Mesodermal cell (in vitro differentiated cells): Measurements from ENCODE around the gene ARHGAP40.
A peak's percentile ranks its signal among the peaks of the same experiment; 100 is the strongest.

Experiments
- H3K27ac ChIP-seq: 2 replicates; pipeline ENCODE4 v1.7.0; 2013; ENCODE audit warnings: mild to moderate bottlenecking, low read depth, low read length, moderate library complexity; ENCODE audit not compliant: severe bottlenecking
- H3K36me3 ChIP-seq: 2 replicates; pipeline ENCODE4 v1.7.1; 2013; ENCODE audit warnings: mild to moderate bottlenecking, low read length, moderate library complexity; ENCODE audit not compliant: control insufficient read depth, insufficient read depth
- H3K4me1 ChIP-seq: one replicate; pipeline ENCODE4 v1.7.1; 2013; ENCODE audit warnings: mild to moderate bottlenecking, low read length; ENCODE audit not compliant: insufficient read depth, control insufficient read depth, poor library complexity, severe bottlenecking
- H3K4me3 ChIP-seq: 2 replicates; pipeline ENCODE4 v1.7.0; 2013; ENCODE audit warnings: low read length, control low read depth, mild to moderate bottlenecking; ENCODE audit not compliant: insufficient read depth, poor library complexity, severe bottlenecking; ENCODE audit errors: extremely low read depth
- H3K9me3 ChIP-seq: 2 replicates; pipeline ENCODE4 v1.7.1; 2013; ENCODE audit warnings: mild to moderate bottlenecking, low read length, moderate library complexity; ENCODE audit not compliant: control insufficient read depth
- WGBS, 2 experiments: methylation state at CpG; one replicate each; pipeline ENCODE4 v1.1.5; 2013; ENCODE audit warnings: missing lambda C conversion rate in 2 of 2; ENCODE audit not compliant: insufficient coverage in 2 of 2; 5-methylcytosine and 5-hydroxymethylcytosine counted together

ARHGAP40 gene

DNA sequence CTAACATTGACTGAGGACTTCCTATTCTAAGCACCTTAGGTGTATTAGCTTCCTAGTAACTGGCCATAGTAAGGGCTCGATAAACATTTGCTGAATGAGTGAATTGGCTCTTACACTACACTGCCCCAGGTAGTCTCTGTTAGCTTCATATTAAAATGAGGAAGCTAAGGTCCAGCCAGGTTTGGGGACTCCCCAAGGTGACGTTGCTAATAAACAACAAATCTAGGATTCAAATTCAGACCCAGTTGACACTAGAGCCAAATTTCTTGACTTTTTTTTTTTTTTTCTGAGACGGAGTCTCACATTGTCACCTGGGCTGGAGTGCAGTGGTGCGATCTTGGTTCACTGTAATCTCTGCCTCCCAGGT, 16.2 kb downstream of the ARHGAP40 start:
- WGBS, 2 experiments, result 94 to 97% methylated on average over 3 to 4 of the region's 4 CpGs
- H3K36me3 ChIP-seq, result peaks cover 3% of the 10 kb centered on the region
- H3K4me1 ChIP-seq, result peaks cover 14% of the 10 kb centered on the region
- H3K4me3 ChIP-seq, result no peak overlapping the region
- peak overlapping the region; percentile 87 for H3K27ac ChIP-seq
- no peaks in the 10 kb centered on the region for H3K9me3 ChIP-seq

DNA sequence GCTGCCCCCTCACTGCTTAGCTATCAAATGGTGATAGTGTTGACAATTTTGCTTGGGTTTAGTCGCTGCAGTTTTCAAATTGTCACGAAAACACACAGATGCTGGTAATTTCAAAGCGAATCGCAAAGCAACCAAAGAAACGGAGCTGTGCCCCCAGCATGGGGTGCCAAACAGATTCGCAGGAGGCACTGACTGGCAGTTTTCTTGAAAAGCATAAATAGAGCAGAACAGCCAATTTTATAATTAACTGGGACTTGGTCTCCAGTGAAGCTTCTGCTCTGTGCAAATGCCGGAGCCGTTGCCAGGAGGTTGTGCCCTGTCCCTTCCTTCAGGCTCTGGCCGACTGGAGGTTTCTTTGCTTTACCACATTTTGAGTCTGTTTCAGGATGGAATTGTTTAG, 18.8 kb downstream of the ARHGAP40 start:
- H3K36me3 ChIP-seq, result peaks cover under 1% of the 10 kb centered on the region
- H3K27ac ChIP-seq, result no peak overlapping the region
- H3K4me1 ChIP-seq, result peaks cover 9% of the 10 kb centered on the region
- no peak overlapping the region for H3K4me3 ChIP-seq
- 85 to 86% methylated on average over 7 to 9 of the region's 9 CpGs for WGBS, 2 experiments
- H3K9me3 ChIP-seq, result no peaks in the 10 kb centered on the region

DNA sequence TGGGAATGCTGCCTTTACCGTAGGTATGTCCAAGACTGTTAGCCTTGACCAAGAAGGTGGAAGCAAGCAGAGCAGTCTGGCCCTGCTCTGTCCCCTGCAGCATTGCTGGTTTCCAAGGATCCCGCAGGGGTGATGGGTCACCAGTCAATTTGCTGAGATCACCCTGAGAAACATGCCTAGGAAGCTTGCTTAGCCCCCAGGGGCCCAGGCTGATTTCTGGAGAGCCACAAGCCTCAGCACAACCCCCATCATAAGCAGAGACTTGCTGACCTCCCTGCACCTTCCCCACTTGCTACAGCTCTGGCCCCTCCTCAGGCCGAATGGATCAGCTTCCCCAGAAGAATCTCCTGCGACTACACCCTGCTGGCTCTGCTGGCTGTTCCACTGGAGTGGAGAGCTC, 21.5 kb downstream of the ARHGAP40 start:
- no peak overlapping the region for H3K27ac ChIP-seq
- no peak overlapping the region for H3K4me3 ChIP-seq
- no peaks in the 10 kb centered on the region for H3K36me3 ChIP-seq
- H3K9me3 ChIP-seq, result no peaks in the 10 kb centered on the region
- H3K4me1 ChIP-seq, result peaks cover 5% of the 10 kb centered on the region
- WGBS, 2 experiments, result 79 to 82% methylated on average over 3 to 4 of the region's 4 CpGs

DNA sequence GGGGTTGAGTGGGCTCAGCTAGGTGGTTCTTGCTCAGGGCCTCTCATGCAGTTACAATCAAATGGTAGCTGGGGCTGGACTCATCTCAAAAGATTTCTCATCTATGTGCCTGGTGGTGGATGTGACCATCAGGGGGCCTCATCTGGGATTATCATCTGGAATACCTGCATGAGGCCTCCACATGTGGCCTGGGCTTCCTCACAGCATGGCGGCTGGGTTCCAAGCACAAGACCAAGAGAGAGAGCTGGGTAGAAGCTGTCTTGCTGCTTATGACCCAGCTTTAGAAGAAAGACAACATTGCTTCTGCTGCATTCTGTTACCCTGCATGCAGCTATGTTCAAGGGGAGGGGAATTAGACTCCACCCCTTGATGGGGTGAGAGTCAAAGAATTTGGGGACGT, 22.5 kb downstream of the ARHGAP40 start:
- Histone ChIP-seq H3K36me3 (no peaks in the 10 kb centered on the region), H3K4me1 (peaks cover 10% of the 10 kb centered on the region), H3K9me3 (no peaks in the 10 kb centered on the region), H3K4me3 (no peak overlapping the region), H3K27ac (no peak overlapping the region)
- 93% methylated on average over 2 of the region's 2 CpGs; no CpG with 5 or more reads in 1 of the 2 experiments for WGBS, 2 experiments

DNA sequence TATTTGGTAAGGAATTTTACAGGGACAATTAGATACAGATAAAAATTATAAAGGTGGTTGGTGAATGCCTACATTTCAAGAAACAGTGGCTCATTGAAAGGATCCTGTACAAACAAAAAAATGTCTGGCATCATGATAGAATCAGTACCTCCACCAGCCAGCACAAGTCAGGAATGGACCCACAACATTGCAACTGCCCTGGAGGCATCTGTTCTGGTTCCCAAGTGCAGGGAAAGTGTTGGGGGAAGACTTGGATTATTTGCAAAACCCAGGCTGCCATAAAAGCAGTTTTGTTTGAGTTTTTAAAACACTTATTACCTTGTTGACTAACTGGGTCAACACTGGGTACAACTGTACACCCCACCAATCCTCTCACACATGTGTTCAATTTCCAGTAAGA, 24.3 kb downstream of the ARHGAP40 start:
- Histone ChIP-seq H3K36me3 (no peaks in the 10 kb centered on the region), H3K4me3 (no peak overlapping the region), H3K27ac (no peak overlapping the region), H3K4me1 (peaks cover 10% of the 10 kb centered on the region), H3K9me3 (no peaks in the 10 kb centered on the region)

DNA sequence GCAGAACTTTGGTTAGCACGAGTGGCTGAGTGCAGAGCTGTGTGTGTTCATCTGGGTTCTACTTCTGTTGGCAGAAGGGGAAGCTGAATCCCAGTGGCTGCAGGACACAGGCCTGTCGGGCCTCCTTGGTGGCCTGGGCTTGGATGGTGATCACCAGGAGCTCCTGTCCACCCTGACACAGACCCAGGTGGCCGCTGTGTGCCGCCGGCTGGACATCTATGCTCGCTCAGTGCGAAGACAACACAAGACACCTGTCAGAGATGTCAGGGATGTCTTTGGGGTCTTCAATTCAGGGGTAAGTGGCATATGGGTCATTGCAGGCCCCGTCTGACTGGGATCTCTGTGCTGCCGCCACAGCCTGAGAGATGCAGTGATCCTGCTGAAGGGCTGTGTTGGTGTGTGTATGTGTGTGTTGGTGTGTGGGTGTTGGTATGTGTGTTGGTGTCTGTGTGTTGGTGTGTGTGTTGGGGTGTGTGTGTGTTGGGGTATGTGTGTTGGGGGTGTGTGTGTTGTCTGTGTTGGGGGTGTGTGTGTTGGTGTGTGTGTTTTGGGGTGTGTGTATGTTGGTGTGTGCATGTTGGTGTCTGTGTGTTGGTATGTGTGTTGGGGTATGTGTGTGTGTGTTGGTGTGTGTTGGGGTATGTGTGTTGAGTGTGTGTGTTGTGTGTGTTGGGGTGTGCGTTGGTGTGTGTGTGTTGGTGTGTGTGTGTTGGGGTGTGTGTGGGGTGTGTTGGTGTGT, 25.5 kb downstream of the ARHGAP40 start:
- Histone ChIP-seq H3K9me3 (no peaks in the 10 kb centered on the region), H3K27ac (no peak overlapping the region), H3K4me1 (peaks cover 10% of the 10 kb centered on the region), H3K36me3 (no peaks in the 10 kb centered on the region), H3K4me3 (no peak overlapping the region)
- 96 to 99% methylated on average over 9 to 10 of the region's 10 CpGs for WGBS, 2 experiments

- no peak overlapping the region for H3K4me3 ChIP-seq
- H3K27ac ChIP-seq, result no peak overlapping the region
- WGBS, 2 experiments, result 73 to 80% methylated on average over 9 of the region's 9 CpGs
- no peaks in the 10 kb centered on the region for H3K36me3 ChIP-seq
- H3K9me3 ChIP-seq, result no peaks in the 10 kb centered on the region
- peaks cover 5% of the 10 kb centered on the region for H3K4me1 ChIP-seq
Measured at GRCh38 chr20:38628580-38629470, 27.2 kb downstream of the ARHGAP40 start.

DNA sequence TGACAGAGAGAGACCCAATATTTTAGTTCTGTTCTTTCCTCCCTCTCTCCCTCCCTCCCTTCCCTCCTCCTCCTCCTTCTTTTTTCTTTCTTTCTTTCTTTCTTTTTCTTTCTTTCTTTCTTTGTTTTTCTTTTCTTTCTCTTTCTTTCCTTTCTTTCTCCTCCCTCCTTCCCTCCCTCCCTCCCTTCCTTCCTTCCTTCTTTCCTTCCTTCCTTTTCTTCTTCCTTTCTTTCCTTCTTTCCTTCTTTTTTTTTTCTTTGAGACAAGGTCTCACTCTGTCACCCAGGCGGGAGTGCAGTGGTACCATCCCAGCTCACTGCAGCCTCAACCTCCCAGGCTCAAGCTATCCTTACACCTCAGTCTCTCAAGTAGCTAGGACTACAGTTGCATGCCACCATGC, 28.4 kb downstream of the ARHGAP40 start:
- no peaks in the 10 kb centered on the region for H3K36me3 ChIP-seq
- 100% methylated on average over 1 of the region's 1 CpG for WGBS, 2 experiments
- no peak overlapping the region for H3K4me3 ChIP-seq
- peaks cover 5% of the 10 kb centered on the region for H3K4me1 ChIP-seq
- no peaks in the 10 kb centered on the region for H3K9me3 ChIP-seq
- H3K27ac ChIP-seq, result no peak overlapping the region

- Histone ChIP-seq H3K9me3 (no peaks in the 10 kb centered on the region), H3K36me3 (no peaks in the 10 kb centered on the region), H3K4me3 (no peak overlapping the region), H3K4me1 (peaks cover 5% of the 10 kb centered on the region), H3K27ac (no peak overlapping the region)
- WGBS, 2 experiments, result 93% methylated on average over 3 of the region's 6 CpGs; no CpG with 5 or more reads in 1 of the 2 experiments
Measured at GRCh38 chr20:38630727-38631126, 29.1 kb downstream of the ARHGAP40 start.

GRCh38 chr20:38631155-38632022, 29.8 kb downstream of the ARHGAP40 start:
- Histone ChIP-seq H3K36me3 (no peaks in the 10 kb centered on the region), H3K9me3 (no peaks in the 10 kb centered on the region), H3K27ac (no peak overlapping the region), H3K4me3 (no peak overlapping the region), H3K4me1 (peaks cover 5% of the 10 kb centered on the region)
- WGBS, 2 experiments, result 43 to 72% methylated on average over 1 to 4 of the region's 5 CpGs
